SH-SY5Y (cell line): ENCODE data around the gene ARAP2.

ENCODE experiments used
- GATA2 ChIP-seq: IDR thresholded peaks from 2 replicates; pipeline ENCODE4 v1.6.1; 2011; ENCODE audit warnings: mild to moderate bottlenecking, low read depth, low read length
- GATA3 ChIP-seq: IDR thresholded peaks from 2 replicates; pipeline ENCODE4 v1.6.1; 2011; ENCODE audit warnings: low read depth, mild to moderate bottlenecking, low read length, moderate library complexity

DNA sequence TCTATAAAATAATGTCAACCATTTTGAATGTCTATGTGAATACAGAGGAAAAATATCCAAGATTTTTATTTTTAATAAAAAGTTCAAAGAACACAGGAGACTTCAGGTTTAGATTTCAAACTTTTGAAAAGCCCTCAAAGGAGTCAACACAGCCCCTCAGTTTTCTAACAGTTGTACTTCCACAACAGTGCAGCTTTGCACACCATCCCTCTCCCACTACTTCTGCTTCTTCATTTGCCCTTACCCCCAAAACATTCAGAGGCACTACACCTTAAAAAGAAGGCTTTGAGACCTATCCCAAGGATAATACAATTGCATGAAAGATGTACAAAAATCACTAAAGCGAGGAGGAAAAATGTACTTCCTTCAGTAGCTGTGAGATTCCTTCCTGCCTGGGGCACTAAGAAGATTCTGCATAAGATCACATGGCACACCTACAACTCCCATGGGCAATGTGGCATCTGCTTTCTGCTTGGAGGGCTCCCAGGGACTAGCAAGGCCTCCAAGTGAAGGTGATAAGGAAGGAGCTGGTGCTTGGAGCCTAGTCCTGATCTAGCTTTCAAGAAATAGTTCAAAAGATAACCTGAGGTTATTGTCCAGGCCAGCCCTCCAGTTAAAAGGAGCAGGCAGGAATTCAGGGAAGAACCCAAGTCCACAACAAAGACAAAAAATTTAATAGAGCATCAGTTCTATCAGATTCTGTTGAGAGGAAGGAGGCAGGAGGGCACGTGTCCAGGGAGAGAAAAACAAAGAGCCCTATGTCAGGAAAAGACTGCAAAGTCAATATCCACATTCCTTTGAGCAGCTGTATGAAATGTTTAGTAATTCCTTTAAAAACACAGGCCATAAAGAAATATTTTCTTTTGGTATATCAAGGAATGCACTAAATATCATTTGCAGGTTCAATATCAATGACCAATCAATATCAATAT, 19.1 kb downstream of the ARAP2 start:
- TF ChIP-seq GATA3, result no peak
- no peak for TF ChIP-seq GATA2
